Naive thymus-derived CD8-positive, alpha-beta T cell (primary cell): ENCODE results near the gene CACNA2D2. TPM values are rescaled to one million over a fixed set of nuclear protein-coding genes. Genes with fewer than 3 reads are reported as not detected.

Experiments used
- ATAC-seq, 2 donors: fragments of 150-1000 bp; cut with Tn5 transposase in 1 of 2; sonication (Bioruptor Pico), chemical (Tn5 transposase) in 1 of 2; 1 replicate in 1 of 2; 2 replicates in 1 of 2; pipeline ENCODE4 v1.10.0; 2021; ENCODE audit warnings: mild to moderate bottlenecking in 2 of 2, moderate library complexity in 2 of 2
- POLR2A ChIA-PET: fragments of 350-600 bp; sonication (Branson Sonifier 250); formaldehyde crosslinking; loops from one replicate; lab custom pipeline; 2021; ENCODE audit warnings: antibody characterized with exemption; lab: Charles Lee
- DNase-seq, 10 donors: peaks; one replicate each; pipeline versions ENCODE4 v3.0.0 to v3.0.0-alpha.2; 2020 to 2022
- H3K27ac Mint-ChIP-seq, 10 donors: one replicate each; pipeline ENCODE4 v1.8.0; 2020 to 2022; ENCODE audit warnings: mild to moderate bottlenecking in 10 of 10, mixed read lengths in 10 of 10, moderate library complexity in 4 of 10, inconsistent platforms in 1 of 10
- H3K27me3 Mint-ChIP-seq, 5 donors: one replicate each; pipeline ENCODE4 v1.8.0; 2021 to 2022; ENCODE audit warnings: mixed read lengths in 5 of 5
- H3K36me3 Mint-ChIP-seq, 3 donors: one replicate each; pipeline ENCODE4 v1.8.0; 2020 to 2022; ENCODE audit warnings: mixed read lengths in 3 of 3, mild to moderate bottlenecking in 2 of 3, inconsistent platforms in 1 of 3
- H3K4me1 Mint-ChIP-seq, 4 donors: one replicate each; pipeline ENCODE4 v1.8.0; 2021 to 2022; ENCODE audit warnings: mixed read lengths in 4 of 4
- H3K4me3 Mint-ChIP-seq, 10 donors: one replicate each; pipeline ENCODE4 v1.8.0; 2020 to 2022; ENCODE audit warnings: mild to moderate bottlenecking in 10 of 10, mixed read lengths in 10 of 10, moderate library complexity in 6 of 10, inconsistent platforms in 1 of 10
- H3K9me3 Mint-ChIP-seq, 9 donors: one replicate each; pipeline ENCODE4 v1.8.0; 2020 to 2022; ENCODE audit warnings: mixed read lengths in 9 of 9, mild to moderate bottlenecking in 3 of 9, inconsistent platforms in 1 of 9, moderate library complexity in 1 of 9
- polyA plus RNA-seq, 3 donors: library from polyadenylated mRNA; unstranded; fragments of 300-500 nt; fragmentation: Illumina TruSeq; gene quantifications; one replicate each; pipeline ENCODE4 v1.2.3, GENCODE V29; 2021
- total RNA-seq, 8 experiments: library from RNA in 2 of 8; stranded (reverse) in 2 of 8; gene quantifications; one replicate each; pipeline ENCODE4 v1.2.3 and lab custom pipeline; 2021 to 2026

The CACNA2D2 gene
- total and polyA plus RNA-seq, 5 experiments from 2014 or later = 0.40 to 4.9 (median 1.5) TPM

- ATAC-seq = peak; percentile 44 to 58
- H3K4me1 Mint-ChIP-seq = peaks cover 22 to 56% (median 47%) of the 10 kb centered on the region in 4 donors
- H3K4me3 Mint-ChIP-seq = peak overlapping the region; percentile 81 to 97 (median 92)
- H3K9me3 Mint-ChIP-seq = no peaks in the 10 kb centered on the region
- DNase-seq = peak in 5 of 10 donors; percentile 23 to 78 (median 56)
- H3K27ac Mint-ChIP-seq = peak overlapping the region; percentile 73 to 95 (median 91)
- POLR2A ChIA-PET = interaction anchor here (0.6 to 5.7 kb wide), 9 partner anchors 10 to 30 kb away, joined by 3 to 53 read pairs (median 6); partner anchors contain the start of genes CYB561D2, HYAL3, IFRD2 and NAA80
- peaks cover 0 to 3% (median 0%) of the 10 kb centered on the region in 3 donors for H3K36me3 Mint-ChIP-seq
- H3K27me3 Mint-ChIP-seq = no peaks in the 10 kb centered on the region
Measured at GRCh38 chr3:50320853-50321335, 182.5 kb downstream of the CACNA2D2 start.

- POLR2A ChIA-PET = interaction anchor here (0.6 to 5.7 kb wide), 7 partner anchors 11 to 28 kb away, joined by 3 to 53 read pairs (median 6); partner anchors contain the start of genes HYAL3, IFRD2, NAA80 and RASSF1
- no peak for DNase-seq
- Mint-ChIP-seq H3K27ac (peak overlapping the region in 7 of 10 donors; percentile 52 to 94 (median 91)), H3K9me3 (no peaks in the 10 kb centered on the region), H3K27me3 (no peaks in the 10 kb centered on the region), H3K4me3 (peak overlapping the region; percentile 81 to 97 (median 92)), H3K4me1 (peaks cover 22 to 62% (median 48%) of the 10 kb centered on the region in 4 donors), H3K36me3 (peaks cover 0 to 3% (median 0%) of the 10 kb centered on the region in 3 donors)
- ATAC-seq = no peak
Measured at GRCh38 chr3:50319894-50320625, 183.4 kb downstream of the CACNA2D2 start.

- DNase-seq (no peak), ATAC-seq (no peak)
- H3K36me3 Mint-ChIP-seq = no peaks in the 10 kb centered on the region
- H3K9me3 Mint-ChIP-seq = no peaks in the 10 kb centered on the region
- peaks cover 19 to 55% (median 44%) of the 10 kb centered on the region in 4 donors for H3K4me1 Mint-ChIP-seq
- H3K27me3 Mint-ChIP-seq = no peaks in the 10 kb centered on the region
- POLR2A ChIA-PET = interaction anchor here (0.8 to 5.7 kb wide), 5 partner anchors 9 to 28 kb away, joined by 3 to 53 read pairs (median 16); partner anchors contain the start of genes HYAL3, IFRD2, NAA80 and RASSF1
- H3K27ac Mint-ChIP-seq = peak overlapping the region in 2 of 10 donors; percentile 67 to 69
- peak overlapping the region; percentile 12 to 96 (median 46) for H3K4me3 Mint-ChIP-seq
Measured at GRCh38 chr3:50319181-50319893, 184.1 kb downstream of the CACNA2D2 start.

- POLR2A ChIA-PET = interaction anchor here (0.8 to 3.4 kb wide), 5 partner anchors 9 to 27 kb away, joined by 3 to 17 read pairs (median 9); partner anchors contain the start of genes HYAL3, IFRD2, NAA80 and TUSC2
- Mint-ChIP-seq H3K4me3 (peak overlapping the region in 6 of 10 donors; percentile 9 to 95 (median 48)), H3K27ac (peak overlapping the region in 3 of 10 donors; percentile 49 to 74 (median 68)), H3K27me3 (no peaks in the 10 kb centered on the region), H3K9me3 (no peaks in the 10 kb centered on the region), H3K36me3 (no peaks in the 10 kb centered on the region), H3K4me1 (peaks cover 19 to 55% (median 45%) of the 10 kb centered on the region in 4 donors)
- ATAC-seq = no peak
- no peak for DNase-seq
Measured at GRCh38 chr3:50318615-50319014, 184.8 kb downstream of the CACNA2D2 start.

- ATAC-seq (no peak), DNase-seq (no peak)
- peaks cover 19 to 55% (median 43%) of the 10 kb centered on the region in 4 donors for H3K4me1 Mint-ChIP-seq
- H3K27ac Mint-ChIP-seq = peak overlapping the region in 1 of 10 donors; percentile 49
- H3K4me3 Mint-ChIP-seq = peak overlapping the region in 4 of 10 donors; percentile 9 to 95 (median 52)
- no peaks in the 10 kb centered on the region for H3K27me3 Mint-ChIP-seq
- no peaks in the 10 kb centered on the region for H3K36me3 Mint-ChIP-seq
- no peaks in the 10 kb centered on the region for H3K9me3 Mint-ChIP-seq
- POLR2A ChIA-PET = interaction anchor here (0.8 to 4.7 kb wide), 6 partner anchors 10 to 26 kb away, joined by 3 to 27 read pairs (median 6); partner anchors contain the start of genes HYAL3, IFRD2, NAA80 and TUSC2
Measured at GRCh38 chr3:50318163-50318562, 185.3 kb downstream of the CACNA2D2 start.

GRCh38 chr3:50317300-50317699 lies 186.1 kb downstream of the CACNA2D2 start:
- Mint-ChIP-seq H3K4me3 (peak overlapping the region in 1 of 10 donors; percentile 84), H3K9me3 (no peaks in the 10 kb centered on the region), H3K36me3 (no peaks in the 10 kb centered on the region), H3K27me3 (no peaks in the 10 kb centered on the region), H3K27ac (peak overlapping the region in 2 of 10 donors; percentile 91 to 93), H3K4me1 (peaks cover 19 to 51% (median 40%) of the 10 kb centered on the region in 4 donors)
- no peak for ATAC-seq
- POLR2A ChIA-PET = interaction anchor here (0.6 to 4.7 kb wide), 6 partner anchors 11 to 84 kb away, joined by 3 to 27 read pairs (median 6); partner anchors contain the start of genes HYAL3, IFRD2, NAA80 and TUSC2
- DNase-seq = no peak

GRCh38 chr3:50316657-50317242 lies 186.7 kb downstream of the CACNA2D2 start:
- peak overlapping the region; percentile 7 to 84 (median 65) for H3K4me3 Mint-ChIP-seq
- H3K27me3 Mint-ChIP-seq = no peaks in the 10 kb centered on the region
- H3K36me3 Mint-ChIP-seq = no peaks in the 10 kb centered on the region
- DNase-seq (peak in 8 of 10 donors; percentile 24 to 79 (median 41)), ATAC-seq (peak; percentile 67 to 68)
- POLR2A ChIA-PET = interaction anchor here (0.6 to 4.7 kb wide), 3 partner anchors 17 to 83 kb away, joined by 3 to 27 read pairs (median 9); partner anchors contain the start of genes HYAL3, IFRD2 and NAA80
- no peaks in the 10 kb centered on the region for H3K9me3 Mint-ChIP-seq
- H3K4me1 Mint-ChIP-seq = peaks cover 19 to 48% (median 40%) of the 10 kb centered on the region in 4 donors
- peak overlapping the region; percentile 67 to 94 (median 86) for H3K27ac Mint-ChIP-seq

GRCh38 chr3:50314816-50315215 lies 188.6 kb downstream of the CACNA2D2 start:
- ATAC-seq (no peak), DNase-seq (no peak)
- Mint-ChIP-seq H3K4me1 (peaks cover 16 to 36% (median 30%) of the 10 kb centered on the region in 4 donors), H3K4me3 (no peak overlapping the region), H3K36me3 (no peaks in the 10 kb centered on the region), H3K9me3 (no peaks in the 10 kb centered on the region), H3K27me3 (no peaks in the 10 kb centered on the region), H3K27ac (peak overlapping the region in 2 of 10 donors; percentile 49 to 63)
- POLR2A ChIA-PET = interaction anchor here (1.5 to 4.7 kb wide), 2 partner anchors 15 to 22 kb away, joined by 4 to 27 read pairs; partner anchors contain the start of genes HYAL3 and NAA80

- no peak for DNase-seq
- POLR2A ChIA-PET = interaction anchor here (1.5 to 4.7 kb wide), 2 partner anchors 15 to 22 kb away, joined by 4 to 27 read pairs; partner anchors contain the start of genes HYAL3 and NAA80
- H3K9me3 Mint-ChIP-seq = no peaks in the 10 kb centered on the region
- H3K27me3 Mint-ChIP-seq = no peaks in the 10 kb centered on the region
- ATAC-seq = no peak
- peak overlapping the region in 6 of 10 donors; percentile 5 to 65 (median 45) for H3K27ac Mint-ChIP-seq
- no peaks in the 10 kb centered on the region for H3K36me3 Mint-ChIP-seq
- H3K4me3 Mint-ChIP-seq = no peak overlapping the region
- peaks cover 13 to 31% (median 27%) of the 10 kb centered on the region in 4 donors for H3K4me1 Mint-ChIP-seq
Measured at GRCh38 chr3:50314342-50314741, 189.1 kb downstream of the CACNA2D2 start.
